HepG2 (cell line): ENCODE results near the gene YY1AP1. TPM values are rescaled to one million over a fixed set of nuclear protein-coding genes. Genes with fewer than 3 reads are reported as not detected.
"Not testable (repeated sequence)": the region's sequence is repeated elsewhere in the genome, so short reads cannot be mapped to it uniquely, and the experiment has no call there.

ENCODE experiments used
- ATAC-seq: fragments of 200-7000 bp; cut with Tn5 transposase; 3 replicates; pipeline ENCODE4 v1.9.1; 2020; ENCODE audit warnings: mild to moderate bottlenecking, moderate library complexity
- BruUV-seq: library from RNA; stranded (reverse); fragments of 400-500 nt; replicated peaks from 2 replicates; lab custom pipeline; 2021; lab: Mats Ljungman, UMichigan
- CTCF ChIA-PET: fragments of 300-600 bp; formaldehyde crosslinking; extraction: SDS; loops from one replicate; lab custom pipeline; 2021; ENCODE audit warnings: low total read pairs, inconsistent platforms, low intra/inter-chr PET ratio; lab: Yijun Ruan, JAX
- POLR2A ChIA-PET: fragments of 350-600 bp; sonication (Branson Sonifier 250); formaldehyde crosslinking; loops from one replicate; lab custom pipeline; 2020; ENCODE audit warnings: antibody characterized with exemption, inconsistent platforms; lab: Yijun Ruan, JAX
- DNase-seq: peaks from one replicate; pipeline ENCODE4 v3.0.0-alpha.2; 2015; ENCODE audit warnings: low spot score
- FAIRE-seq: peaks from 3 replicates; lab custom pipeline; 2011; peaks lifted over from hg19 to GRCh38; lab: Jason Lieb, UNC
- H2AFZ ChIP-seq: one replicate; pipeline ENCODE4 v1.6.1; 2011; ENCODE audit warnings: low read length, inconsistent platforms
- H3K27ac ChIP-seq: fragments of 300-600 bp; 3 replicates; pipeline ENCODE4 v1.8.0; 2011; ENCODE audit warnings: mixed run types, mild to moderate bottlenecking, mixed read lengths, low read length, inconsistent platforms; ENCODE audit not compliant: insufficient read depth; ENCODE audit errors: extremely low read length
- H3K27me3 ChIP-seq, 2 experiments: fragments of 200-600 bp in 1 of 2; 2 replicates in 1 of 2; 3 replicates in 1 of 2; pipeline versions ENCODE4 v1.6.0 to v1.8.0; 2011; ENCODE audit warnings: low read length in 2 of 2, mild to moderate bottlenecking in 2 of 2, moderate library complexity in 2 of 2, inconsistent platforms in 1 of 2; ENCODE audit not compliant: insufficient read depth in 2 of 2, control insufficient read depth in 1 of 2
- H3K36me3 ChIP-seq, 2 experiments: fragments of 200-600 bp in 1 of 2; replicated peaks in 1 of 2; 2 replicates in 1 of 2; 3 replicates in 1 of 2; pipeline versions ENCODE4 v1.5.1 to v1.8.0; 2011; ENCODE audit warnings: low read length in 2 of 2, inconsistent platforms in 1 of 2; ENCODE audit not compliant: insufficient read depth in 2 of 2, control insufficient read depth in 1 of 2
- H3K4me1 ChIP-seq: 2 replicates; pipeline ENCODE4 v1.5.1; 2012; ENCODE audit warnings: low read length, inconsistent platforms; ENCODE audit not compliant: insufficient read depth
- H3K4me2 ChIP-seq: 2 replicates; pipeline ENCODE4 v1.6.0; 2011; ENCODE audit warnings: low read depth, low read length, inconsistent platforms
- H3K4me3 ChIP-seq, 3 experiments: fragments of 200-600 bp in 1 of 3; sonication (generic), shearing (Covaris generic) in 1 of 3; replicated peaks in 1 of 3; 2 replicates each; pipeline ENCODE4 v1.5.1; 2011 to 2016; ENCODE audit warnings: low read length in 3 of 3, inconsistent platforms in 2 of 3, low read depth in 2 of 3, mild to moderate bottlenecking in 2 of 3, control low read depth in 1 of 3, mixed read lengths in 1 of 3; ENCODE audit not compliant: insufficient read depth in 1 of 3
- H3K79me2 ChIP-seq: one replicate; pipeline ENCODE4 v1.6.1; 2011; ENCODE audit warnings: low read length, inconsistent platforms; ENCODE audit not compliant: insufficient read depth
- H3K9ac ChIP-seq: 2 replicates; pipeline ENCODE4 v1.6.0; 2011; ENCODE audit warnings: mild to moderate bottlenecking, low read depth, low read length, inconsistent platforms; ENCODE audit not compliant: insufficient read depth
- H3K9me3 ChIP-seq: 2 replicates; pipeline ENCODE4 v1.5.1; 2012; ENCODE audit warnings: mild to moderate bottlenecking, low read length
- H4K20me1 ChIP-seq: 2 replicates; pipeline ENCODE4 v1.6.0; 2011; ENCODE audit warnings: inconsistent platforms, mild to moderate bottlenecking, low read length, moderate library complexity; ENCODE audit not compliant: insufficient read depth
- BHLHE40 ChIP-seq: IDR thresholded peaks from 2 replicates; pipeline ENCODE4 v1.6.1; 2011; ENCODE audit warnings: low read length, improper control_type of control experiment
- HOXA3 ChIP-seq: sonication (generic); formaldehyde crosslinking; IDR thresholded peaks from 2 replicates; pipeline ENCODE4 v1.5.0; 2020; ENCODE audit warnings: missing genetic modification reagents
- KDM1A ChIP-seq: IDR thresholded peaks from 2 replicates; pipeline ENCODE4 v1.6.1; 2016; ENCODE audit warnings: missing compliant biosample characterization
- SKIL ChIP-seq: sonication (generic); formaldehyde crosslinking; IDR thresholded peaks from 2 replicates; pipeline ENCODE4 v1.8.0; 2022; ENCODE audit warnings: missing genetic modification reagents, mild to moderate bottlenecking, moderate library complexity, borderline replicate concordance
- THAP9 ChIP-seq: sonication (generic); formaldehyde crosslinking; IDR thresholded peaks from 2 replicates; pipeline ENCODE4; 2020; ENCODE audit warnings: missing genetic modification reagents, mild to moderate bottlenecking, borderline replicate concordance
- TRIM24 ChIP-seq: sonication (generic); formaldehyde crosslinking; IDR thresholded peaks from 2 replicates; pipeline ENCODE4 v1.8.0; 2022; ENCODE audit warnings: mild to moderate bottlenecking, missing genetic modification reagents
- ZNF546 ChIP-seq: sonication (generic); formaldehyde crosslinking; conservative IDR thresholded peaks from 2 replicates; pipeline ENCODE4 v1.8.1; 2023; ENCODE audit warnings: mild to moderate bottlenecking, missing genetic modification reagents
- WGBS: methylation state at CpG from one replicate; pipeline ENCODE4 v1.1.6; 2017; ENCODE audit warnings: low lambda C conversion rate; 5-methylcytosine and 5-hydroxymethylcytosine counted together
- in situ Hi-C: cut with HindIII; loops from 2 replicates; pipeline ENCODE4 v1.10.0; 2017; ENCODE audit warnings: low pct_unique_long_range_greater_than_20kb; ENCODE audit not compliant: extremely low pct_ligation_motif_present
- intact Hi-C: fragments of 100-400 bp; cut with micrococcal nuclease; formaldehyde crosslinking; loops from one replicate; pipeline ENCODE4 v1.10.0; 2022; ENCODE audit not compliant: unreplicated experiment
- polyA plus RNA-seq, 8 experiments: library from polyadenylated mRNA; depleted of rRNA in 3 of 8; stranded (reverse) in 7 of 8; unstranded in 1 of 8; fragments of >200 nt; fragmentation: Illumina TruSeq in 4 of 8; extraction: Trizol in 4 of 8; gene quantifications; 2 replicates each; pipeline versions ENCODE4 v1.2.1 to v1.2.3, GENCODE V29; 2011 to 2016; ENCODE audit warnings: low read depth in 4 of 8, missing spikeins in 1 of 8, mixed read lengths in 1 of 8; ENCODE audit not compliant: insufficient read depth in 1 of 8
- total RNA-seq, 5 experiments: library from RNA; depleted of rRNA; stranded (reverse); fragments of >200 nt; fragmentation: Illumina TruSeq; extraction: Trizol; gene quantifications; 2 replicates each; pipeline ENCODE4 v1.2.3, GENCODE V29; 2016; ENCODE audit warnings: low read depth in 1 of 5

Gene YY1AP1
- total and polyA plus RNA-seq, 2 of the 13 experiments (the other 11 are each of a cell fraction or from before 2014, with no cell fraction given) = 28.5 to 69.4 TPM

- FAIRE-seq, H3K27ac ChIP-seq, in situ Hi-C loops, H4K20me1 ChIP-seq, H3K4me2 ChIP-seq, ATAC-seq, H3K4me1 ChIP-seq, H3K4me3 ChIP-seq, DNase-seq, H3K9me3 ChIP-seq, H3K79me2 ChIP-seq, H2AFZ ChIP-seq, POLR2A ChIA-PET, H3K27me3 ChIP-seq, H3K9ac ChIP-seq, intact Hi-C loops, CTCF ChIA-PET, BruUV-seq: not testable (repeated sequence)
- WGBS = 96% methylated on average over 6 of the region's 6 CpGs
- H3K36me3 ChIP-seq = peaks cover 3 to 50% of the 10 kb centered on the region in 2 experiments; a peak in 4 of 5 replicates
These were observed 30.0 kb upstream of the YY1AP1 start for GRCh38 chr1:155718524-155719115.

GRCh38 chr1:155717041-155717440 lies 28.5 kb upstream of the YY1AP1 start:
- 98% methylated on average over 7 of the region's 7 CpGs for WGBS
- Histone ChIP-seq H2AFZ (no peak overlapping the region), H3K9ac (no peak overlapping the region), H3K79me2 (no peaks in the 10 kb centered on the region), H3K27me3 (no peaks in the 10 kb centered on the region), H3K4me3 (no peak overlapping the region), H3K27ac (no peak overlapping the region), H3K4me1 (peaks cover 9% of the 10 kb centered on the region), H4K20me1 (no peaks in the 10 kb centered on the region), H3K9me3 (no peaks in the 10 kb centered on the region), H3K4me2 (no peak overlapping the region), H3K36me3 (peaks cover 3 to 52% of the 10 kb centered on the region in 2 experiments; a peak in 4 of 5 replicates)
- DNase-seq (no peak), FAIRE-seq (no peak), ATAC-seq (no peak)
- BruUV-seq = no TSS peak
- intact Hi-C loops = no loop called here
- POLR2A ChIA-PET = no interaction called here
- no peak for TF ChIP-seq TRIM24
- no peak for TF ChIP-seq HOXA3 (CRISPR knock-in tag)
- TF ChIP-seq BHLHE40 = no peak
- TF ChIP-seq SKIL (CRISPR knock-in tag) = no peak
- no peak for TF ChIP-seq THAP9
- no peak for TF ChIP-seq KDM1A (CRISPR knock-in tag)
- TF ChIP-seq ZNF546 (CRISPR knock-in tag) = no peak
- in situ Hi-C loops = no loop called here
- CTCF ChIA-PET = no interaction called here
